Measurements from ENCODE around the gene PRG2. TPM values are rescaled to one million over a fixed set of nuclear protein-coding genes. Genes with fewer than 3 reads are reported as not detected.

Gene PRG2
- total and polyA plus RNA-seq, 9 of the 15 experiments (the other 6 are each of a cell fraction or from before 2014, with no cell fraction given), result 1.8 to 78.0 (median 26.6) TPM

GRCh38 chr11:57425565-57426438 lies 35.4 kb upstream of the PRG2 start (continued):
- TF ChIP-seq MGA (IDR thresholded peaks at IDR 0.05) (peak; percentile 91), CREB5 (CRISPR knock-in tag; IDR thresholded peaks at IDR 0.05) (no peak), ZNF717 (CRISPR knock-in tag; IDR thresholded peaks at IDR 0.05) (no peak), KAT2B (IDR thresholded peaks at IDR 0.05; ENCODE audit: low read depth, low read length) (no peak), USF1 (CRISPR knock-in tag; IDR thresholded peaks at IDR 0.05) (peak; percentile 62), MBD2 (IDR thresholded peaks at IDR 0.05; ENCODE audit: borderline replicate concordance, low read depth) (no peak), RBM25 (IDR thresholded peaks at IDR 0.05; ENCODE audit: low read depth, low read length, severe bottlenecking) (no peak), ZNF766 (CRISPR knock-in tag; conservative IDR thresholded peaks at IDR 0.05) (no peak), CC2D1A (IDR thresholded peaks at IDR 0.05) (no peak), SMAD3 (CRISPR knock-in tag; conservative IDR thresholded peaks at IDR 0.05) (no peak), HOMEZ (CRISPR knock-in tag; IDR thresholded peaks at IDR 0.05) (no peak), ZSCAN29 (IDR thresholded peaks at IDR 0.05) (no peak)

Measured in K562 (cell line).